Activated B cell treated with CpG ODN at 0.5 μM for 24 hours (primary cell): ENCODE data around the gene CHKB. TPM values are rescaled to one million over a fixed set of nuclear protein-coding genes. Genes with fewer than 3 reads are reported as not detected.

Experiments used
- ATAC-seq: fragments of 200-7000 bp; cut with Tn5 transposase; one replicate; pipeline ENCODE4 v1.10.0; 2021; ENCODE audit warnings: low read depth, mild to moderate bottlenecking, moderate library complexity
- CTCF ChIA-PET: fragments of 350-600 bp; sonication (Branson Sonifier 250); formaldehyde crosslinking; loops from one replicate; lab custom pipeline; 2021; ENCODE audit warnings: antibody characterized with exemption; lab: Charles Lee
- POLR2A ChIA-PET: fragments of 350-600 bp; sonication (Branson Sonifier 250); formaldehyde crosslinking; loops from one replicate; lab custom pipeline; 2021; ENCODE audit warnings: antibody characterized with exemption; lab: Charles Lee
- DNase-seq: peaks from one replicate; pipeline ENCODE4 v3.0.0; 2022
- H3K27ac Mint-ChIP-seq: one replicate; pipeline ENCODE4 v1.8.0; 2020; ENCODE audit warnings: mixed read lengths
- H3K27me3 Mint-ChIP-seq: one replicate; pipeline ENCODE4 v1.8.0; 2021; ENCODE audit warnings: mixed read lengths
- H3K36me3 Mint-ChIP-seq: one replicate; pipeline ENCODE4 v1.8.0; 2021; ENCODE audit warnings: low read depth, mixed read lengths
- H3K4me1 Mint-ChIP-seq: one replicate; pipeline ENCODE4 v1.8.0; 2021; ENCODE audit warnings: mixed read lengths
- H3K4me3 Mint-ChIP-seq: one replicate; pipeline ENCODE4 v1.8.0; 2020; ENCODE audit warnings: mild to moderate bottlenecking, mixed read lengths
- H3K9me3 Mint-ChIP-seq: one replicate; pipeline ENCODE4 v1.8.0; 2020; ENCODE audit warnings: mixed read lengths
- intact Hi-C: fragments of 100-400 bp; cut with micrococcal nuclease; formaldehyde crosslinking; loops from one replicate; pipeline ENCODE4 v1.15.1; 2024
- total RNA-seq: library from RNA; stranded (reverse); gene quantifications from 2 replicates; pipeline ENCODE4 v1.2.3, GENCODE V29; 2022
- TF ChIP-seq, protein P1 (sequence below): fragments of 200-600 bp; IDR thresholded peaks from one replicate; pipeline ENCODE4 v1.8.0; 2022; ENCODE audit warnings: antibody characterized with exemption, mild to moderate bottlenecking

Gene CHKB
- total RNA-seq, 1 donor from 2014 or later = 158 TPM

DNA sequence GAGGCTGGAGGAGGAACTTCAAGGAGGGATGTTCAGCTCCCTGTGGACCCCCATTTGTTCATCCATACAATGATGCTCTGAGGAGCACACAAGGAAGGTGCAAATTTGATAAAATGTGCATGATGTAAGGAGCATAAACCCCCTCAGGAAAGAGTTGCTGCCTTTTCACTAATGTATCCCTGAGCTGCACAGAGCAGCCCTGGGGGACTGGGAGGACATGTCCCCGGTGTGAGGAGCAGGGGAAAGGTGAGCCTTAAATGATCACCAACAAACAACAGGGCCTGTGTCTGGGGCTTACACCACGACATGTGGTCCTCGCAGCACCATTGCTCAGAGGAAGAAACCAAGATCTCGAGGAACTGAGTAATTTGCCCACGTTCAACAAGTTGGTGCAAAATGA lies 14.4 kb upstream of the CHKB start:
- CTCF ChIA-PET = no interaction called here
- DNase-seq (no peak), ATAC-seq (no peak)
- Mint-ChIP-seq H3K27me3 (peaks cover 18% of the 10 kb centered on the region), H3K4me1 (peaks cover 10% of the 10 kb centered on the region), H3K4me3 (no peak overlapping the region), H3K9me3 (no peaks in the 10 kb centered on the region), H3K36me3 (peaks cover 3% of the 10 kb centered on the region), H3K27ac (no peak overlapping the region)
- TF ChIP-seq, protein P1, sequence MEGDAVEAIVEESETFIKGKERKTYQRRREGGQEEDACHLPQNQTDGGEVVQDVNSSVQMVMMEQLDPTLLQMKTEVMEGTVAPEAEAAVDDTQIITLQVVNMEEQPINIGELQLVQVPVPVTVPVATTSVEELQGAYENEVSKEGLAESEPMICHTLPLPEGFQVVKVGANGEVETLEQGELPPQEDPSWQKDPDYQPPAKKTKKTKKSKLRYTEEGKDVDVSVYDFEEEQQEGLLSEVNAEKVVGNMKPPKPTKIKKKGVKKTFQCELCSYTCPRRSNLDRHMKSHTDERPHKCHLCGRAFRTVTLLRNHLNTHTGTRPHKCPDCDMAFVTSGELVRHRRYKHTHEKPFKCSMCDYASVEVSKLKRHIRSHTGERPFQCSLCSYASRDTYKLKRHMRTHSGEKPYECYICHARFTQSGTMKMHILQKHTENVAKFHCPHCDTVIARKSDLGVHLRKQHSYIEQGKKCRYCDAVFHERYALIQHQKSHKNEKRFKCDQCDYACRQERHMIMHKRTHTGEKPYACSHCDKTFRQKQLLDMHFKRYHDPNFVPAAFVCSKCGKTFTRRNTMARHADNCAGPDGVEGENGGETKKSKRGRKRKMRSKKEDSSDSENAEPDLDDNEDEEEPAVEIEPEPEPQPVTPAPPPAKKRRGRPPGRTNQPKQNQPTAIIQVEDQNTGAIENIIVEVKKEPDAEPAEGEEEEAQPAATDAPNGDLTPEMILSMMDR = no peak
- POLR2A ChIA-PET = no interaction called here
- intact Hi-C loops = no loop called here

DNA sequence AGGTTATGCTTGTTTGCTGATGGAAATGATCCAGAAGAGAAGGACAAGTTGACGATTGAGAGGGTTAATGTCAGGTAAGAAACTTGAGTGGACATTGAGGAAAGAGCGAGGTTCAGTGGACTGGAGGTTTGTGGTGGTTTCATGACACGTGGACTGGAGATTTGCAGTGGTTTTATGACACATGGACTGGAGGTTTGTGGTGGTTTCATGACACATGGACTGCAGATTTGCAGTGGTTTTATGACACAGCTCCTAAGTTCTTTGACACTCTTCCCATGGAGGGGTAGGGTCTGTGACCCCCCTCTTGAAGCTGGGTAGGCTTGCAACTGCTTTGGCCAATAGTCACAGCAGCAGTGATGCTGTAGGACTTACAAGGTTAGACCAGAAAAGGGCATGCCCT lies 12.5 kb upstream of the CHKB start:
- Mint-ChIP-seq H3K9me3 (no peaks in the 10 kb centered on the region), H3K27ac (no peak overlapping the region), H3K27me3 (peaks cover 11% of the 10 kb centered on the region), H3K36me3 (peaks cover 3% of the 10 kb centered on the region), H3K4me3 (no peak overlapping the region), H3K4me1 (peaks cover 4% of the 10 kb centered on the region)
- ChIA-PET POLR2A (no interaction called here), CTCF (no interaction called here)
- ATAC-seq = no peak
- DNase-seq = no peak
- intact Hi-C loops = no loop called here
- TF ChIP-seq, protein P1 = no peak

DNA sequence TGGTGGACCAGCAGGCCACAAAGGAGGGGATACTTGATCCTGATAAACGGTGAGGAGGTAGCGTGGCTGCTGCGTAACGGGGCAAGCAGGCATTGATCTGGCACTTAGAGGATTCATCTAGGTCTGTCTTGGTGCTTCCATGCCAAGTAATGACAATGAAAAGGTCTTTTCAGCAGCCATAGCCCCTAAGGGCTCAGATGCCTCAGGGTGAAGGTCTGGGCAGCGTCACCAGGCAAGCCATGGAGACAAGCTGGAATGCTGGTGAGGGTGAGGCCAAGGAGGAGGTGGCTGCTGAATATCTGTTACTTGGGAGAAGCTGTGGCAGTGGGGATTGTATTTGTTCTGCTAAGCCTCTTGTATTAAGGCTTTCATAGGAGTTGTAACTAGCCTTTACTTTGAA lies 4.8 kb upstream of the CHKB start:
- intact Hi-C loops = no loop called here
- Mint-ChIP-seq H3K36me3 (peaks cover 2% of the 10 kb centered on the region), H3K9me3 (no peaks in the 10 kb centered on the region), H3K27me3 (no peaks in the 10 kb centered on the region), H3K4me1 (peaks cover 10% of the 10 kb centered on the region), H3K4me3 (no peak overlapping the region), H3K27ac (no peak overlapping the region)
- DNase-seq (no peak), ATAC-seq (no peak)
- CTCF ChIA-PET = interaction anchor here (1.5 kb wide), 1 partner anchor 24 kb away, joined by 5 read pairs; the partner anchor contains the start of gene SYCE3
- TF ChIP-seq, protein P1 = no peak
- POLR2A ChIA-PET = no interaction called here

DNA sequence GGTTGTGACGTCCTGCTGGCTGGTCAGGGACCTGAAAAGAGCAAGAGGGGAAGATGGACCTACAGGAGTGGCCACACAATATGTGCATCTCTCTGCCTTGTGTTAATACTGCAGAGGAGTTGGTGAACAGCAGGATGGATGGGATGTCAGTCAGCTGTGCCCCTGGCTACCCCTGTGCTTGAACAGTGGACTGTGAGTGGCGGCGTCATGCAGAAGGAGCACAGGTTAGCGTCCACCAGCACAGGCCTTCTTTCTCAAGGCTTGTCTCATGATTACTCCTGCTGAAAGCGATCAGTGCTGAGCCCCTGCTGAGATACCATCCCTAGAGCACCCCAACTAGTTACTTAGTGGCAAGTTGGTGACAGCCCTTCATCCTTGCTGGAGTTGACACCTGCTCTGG lies 3.8 kb upstream of the CHKB start:
- ChIA-PET POLR2A (no interaction called here), CTCF (interaction anchor here (1.5 kb wide), 1 partner anchor 23 kb away, joined by 5 read pairs; the partner anchor contains the start of gene SYCE3)
- Mint-ChIP-seq H3K4me1 (peaks cover 16% of the 10 kb centered on the region), H3K9me3 (no peaks in the 10 kb centered on the region), H3K27ac (no peak overlapping the region), H3K36me3 (peaks cover 2% of the 10 kb centered on the region), H3K27me3 (no peaks in the 10 kb centered on the region), H3K4me3 (no peak overlapping the region)
- no peak for DNase-seq
- intact Hi-C loops = no loop called here
- TF ChIP-seq, protein P1 = no peak
- ATAC-seq = no peak

DNA sequence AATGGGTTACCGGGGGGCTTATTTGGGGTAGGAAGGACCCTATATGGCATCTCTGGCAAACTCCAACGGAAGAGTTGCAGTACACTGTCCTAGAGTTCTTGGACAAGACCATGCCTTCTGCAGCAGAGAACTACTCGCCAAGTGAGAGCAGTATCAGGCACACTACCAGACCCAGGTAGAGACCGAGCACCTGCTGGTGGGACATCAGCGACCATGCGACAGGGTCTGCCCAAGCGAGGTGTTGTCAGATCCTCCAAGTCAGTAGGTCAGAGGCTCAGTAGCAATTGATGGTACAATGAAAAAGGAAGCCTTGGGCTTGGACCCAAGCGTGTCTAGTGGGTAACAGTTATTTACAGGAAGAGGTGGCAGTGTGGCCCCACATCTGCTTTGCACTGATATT lies 3.1 kb upstream of the CHKB start:
- no peak overlapping the region for H3K4me3 Mint-ChIP-seq
- peaks cover 2% of the 10 kb centered on the region for H3K36me3 Mint-ChIP-seq
- H3K27ac Mint-ChIP-seq = no peak overlapping the region
- peaks cover 21% of the 10 kb centered on the region for H3K4me1 Mint-ChIP-seq
- POLR2A ChIA-PET = no interaction called here
- CTCF ChIA-PET = interaction anchor here (1.5 kb wide), 1 partner anchor 23 kb away, joined by 5 read pairs; the partner anchor contains the start of gene SYCE3
- ATAC-seq (no peak), DNase-seq (no peak)
- H3K27me3 Mint-ChIP-seq = no peaks in the 10 kb centered on the region
- no peaks in the 10 kb centered on the region for H3K9me3 Mint-ChIP-seq
- TF ChIP-seq, protein P1 = no peak
- intact Hi-C loops = no loop called here
